Duodenal mucosa (tissue), 2 donors: ENCODE results near the gene CCDC197.

Experiments used
- H3K27ac ChIP-seq: one replicate; pipeline ENCODE4 v1.7.0; 2013; ENCODE audit warnings: low read depth, low read length
- H3K27me3 ChIP-seq, 2 donors: one replicate each; pipeline ENCODE4 v1.7.0; 2013; ENCODE audit warnings: low read length in 2 of 2, control low read depth in 1 of 2; ENCODE audit not compliant: insufficient read depth in 2 of 2, control insufficient read depth in 1 of 2
- H3K36me3 ChIP-seq, 2 donors: one replicate each; pipeline ENCODE4 v1.7.0; 2013; ENCODE audit warnings: low read length in 2 of 2, control low read depth in 1 of 2; ENCODE audit not compliant: insufficient read depth in 2 of 2, control insufficient read depth in 1 of 2
- H3K4me1 ChIP-seq, 2 donors: one replicate each; pipeline ENCODE4 v1.7.0; 2013; ENCODE audit warnings: low read length in 2 of 2, control low read depth in 1 of 2; ENCODE audit not compliant: insufficient read depth in 2 of 2, control insufficient read depth in 1 of 2
- H3K4me3 ChIP-seq, 2 donors: one replicate each; pipeline ENCODE4 v1.7.0; 2013; ENCODE audit warnings: low read length in 2 of 2, low read depth in 1 of 2
- H3K9ac ChIP-seq, 2 donors: one replicate each; pipeline ENCODE4 v1.7.0; 2013; ENCODE audit warnings: low read length in 2 of 2, low read depth in 1 of 2
- H3K9me3 ChIP-seq, 2 donors: one replicate each; pipeline ENCODE4 v1.7.0; 2013; ENCODE audit warnings: low read length in 2 of 2, control low read depth in 1 of 2; ENCODE audit not compliant: control insufficient read depth in 1 of 2

The CCDC197 gene

GRCh38 chr14:94011795-94012194, 14.7 kb downstream of the CCDC197 start:
- Histone ChIP-seq H3K9me3 (no peaks in the 10 kb centered on the region), H3K4me1 (peaks cover 0 to 6% of the 10 kb centered on the region in 2 donors), H3K4me3 (no peak overlapping the region), H3K9ac (no peak overlapping the region), H3K27ac (no peak overlapping the region), H3K27me3 (no peaks in the 10 kb centered on the region), H3K36me3 (no peaks in the 10 kb centered on the region)

GRCh38 chr14:94014382-94014781, 17.3 kb downstream of the CCDC197 start:
- Histone ChIP-seq H3K36me3 (no peaks in the 10 kb centered on the region), H3K27ac (no peak overlapping the region), H3K27me3 (no peaks in the 10 kb centered on the region), H3K4me1 (peaks cover 0 to 6% of the 10 kb centered on the region in 2 donors), H3K9ac (no peak overlapping the region), H3K9me3 (no peaks in the 10 kb centered on the region), H3K4me3 (no peak overlapping the region)

GRCh38 chr14:94015223-94015622, 18.1 kb downstream of the CCDC197 start:
- Histone ChIP-seq H3K9ac (no peak overlapping the region), H3K36me3 (no peaks in the 10 kb centered on the region), H3K9me3 (no peaks in the 10 kb centered on the region), H3K27ac (no peak overlapping the region), H3K27me3 (no peaks in the 10 kb centered on the region), H3K4me1 (peaks cover 0 to 6% of the 10 kb centered on the region in 2 donors), H3K4me3 (no peak overlapping the region)

GRCh38 chr14:94016446-94016976, 19.4 kb downstream of the CCDC197 start:
- Histone ChIP-seq H3K4me3 (no peak overlapping the region), H3K27ac (no peak overlapping the region), H3K36me3 (no peaks in the 10 kb centered on the region), H3K9ac (no peak overlapping the region), H3K4me1 (peaks cover 0 to 4% of the 10 kb centered on the region in 2 donors), H3K27me3 (no peaks in the 10 kb centered on the region), H3K9me3 (no peaks in the 10 kb centered on the region)

GRCh38 chr14:94018308-94018707, 21.2 kb downstream of the CCDC197 start:
- Histone ChIP-seq H3K36me3 (no peaks in the 10 kb centered on the region), H3K4me3 (no peak overlapping the region), H3K9ac (no peak overlapping the region), H3K27ac (no peak overlapping the region), H3K27me3 (no peaks in the 10 kb centered on the region), H3K4me1 (peaks cover 0 to 8% of the 10 kb centered on the region in 2 donors), H3K9me3 (no peaks in the 10 kb centered on the region)

- H3K4me3 ChIP-seq = no peak overlapping the region
- no peaks in the 10 kb centered on the region for H3K9me3 ChIP-seq
- H3K9ac ChIP-seq = no peak overlapping the region
- H3K36me3 ChIP-seq = no peaks in the 10 kb centered on the region
- H3K27ac ChIP-seq = no peak overlapping the region
- peaks cover 0 to 8% of the 10 kb centered on the region in 2 donors for H3K4me1 ChIP-seq
- H3K27me3 ChIP-seq = no peaks in the 10 kb centered on the region
These were observed 22.2 kb downstream of the CCDC197 start for GRCh38 chr14:94019329-94019728.

GRCh38 chr14:94020267-94020666, 23.2 kb downstream of the CCDC197 start:
- Histone ChIP-seq H3K27ac (no peak overlapping the region), H3K9me3 (no peaks in the 10 kb centered on the region), H3K36me3 (no peaks in the 10 kb centered on the region), H3K4me3 (no peak overlapping the region), H3K9ac (no peak overlapping the region), H3K27me3 (no peaks in the 10 kb centered on the region), H3K4me1 (peaks cover 0 to 8% of the 10 kb centered on the region in 2 donors)

- Histone ChIP-seq H3K27ac (no peak overlapping the region), H3K4me1 (peaks cover 0 to 8% of the 10 kb centered on the region in 2 donors), H3K4me3 (no peak overlapping the region), H3K9ac (no peak overlapping the region), H3K36me3 (no peaks in the 10 kb centered on the region), H3K27me3 (no peaks in the 10 kb centered on the region), H3K9me3 (no peaks in the 10 kb centered on the region)
These were observed 23.9 kb downstream of the CCDC197 start for GRCh38 chr14:94021001-94021400.

- H3K9me3 ChIP-seq = no peaks in the 10 kb centered on the region
- no peak overlapping the region for H3K9ac ChIP-seq
- H3K4me3 ChIP-seq = no peak overlapping the region
- H3K36me3 ChIP-seq = no peaks in the 10 kb centered on the region
- H3K27me3 ChIP-seq = no peaks in the 10 kb centered on the region
- peaks cover under 1 to 8% of the 10 kb centered on the region in 2 donors for H3K4me1 ChIP-seq
- H3K27ac ChIP-seq = no peak overlapping the region
These were observed 24.5 kb downstream of the CCDC197 start for GRCh38 chr14:94021416-94022157.

GRCh38 chr14:94022532-94023411, 25.7 kb downstream of the CCDC197 start:
- Histone ChIP-seq H3K9me3 (no peaks in the 10 kb centered on the region), H3K9ac (no peak overlapping the region), H3K4me3 (no peak overlapping the region), H3K27ac (no peak overlapping the region), H3K27me3 (no peaks in the 10 kb centered on the region), H3K4me1 (peaks cover 11 to 12% of the 10 kb centered on the region in 2 donors), H3K36me3 (no peaks in the 10 kb centered on the region)
